Endothelial cell of umbilical vein (primary cell): Measurements from ENCODE around the gene BMAL2. TPM values are rescaled to one million over a fixed set of nuclear protein-coding genes. Genes with fewer than 3 reads are reported as not detected.

Source experiments
- BruUV-seq: library from RNA; stranded (reverse); fragments of 400-500 nt; replicated peaks from 2 replicates; lab custom pipeline; 2021; lab: Mats Ljungman, UMichigan
- CTCF ChIA-PET: fragments of 300-600, 350-600 bp; sonication (Branson Sonifier 250); formaldehyde crosslinking; loops from one replicate; lab custom pipeline; 2021; ENCODE audit warnings: antibody characterized with exemption, inconsistent platforms; lab: Charles Lee
- POLR2A ChIA-PET: fragments of 300-600, 350-600 bp; sonication (Branson Sonifier 250); formaldehyde crosslinking; loops from one replicate; lab custom pipeline; 2021; ENCODE audit warnings: antibody characterized with exemption, inconsistent platforms; lab: Charles Lee
- DNase-seq: peaks from one replicate; pipeline ENCODE4 v3.0.0-alpha.2; 2011; ENCODE audit warnings: low read depth, low spot score
- FAIRE-seq: peaks from 2 replicates; lab custom pipeline; 2011; peaks lifted over from hg19 to GRCh38; lab: Jason Lieb, UNC
- H2AFZ ChIP-seq: 2 replicates; pipeline ENCODE4 v1.6.0; 2012; ENCODE audit warnings: low read depth, low read length, control low read depth, inconsistent platforms
- H3K27ac ChIP-seq: 2 replicates; pipeline ENCODE4 v1.5.1; 2011; ENCODE audit warnings: low read depth, mild to moderate bottlenecking, control low read depth, low read length, moderate library complexity; ENCODE audit not compliant: insufficient read depth
- H3K27me3 ChIP-seq, 2 experiments: 2 replicates each; pipeline versions ENCODE4 v1.6.0 to v1.6.1; 2011; ENCODE audit warnings: low read length in 2 of 2, mixed read lengths in 1 of 2; ENCODE audit not compliant: control insufficient read depth in 2 of 2, insufficient read depth in 2 of 2
- H3K36me3 ChIP-seq, 2 experiments: 2 replicates in 1 of 2; 3 replicates in 1 of 2; pipeline ENCODE4 v1.5.1; 2011; ENCODE audit warnings: low read length in 2 of 2, mild to moderate bottlenecking in 1 of 2, moderate library complexity in 1 of 2; ENCODE audit not compliant: control insufficient read depth in 2 of 2, insufficient read depth in 2 of 2; ENCODE audit errors: extremely low read depth in 1 of 2
- H3K4me1 ChIP-seq: 3 replicates; pipeline ENCODE4 v1.5.1; 2011; ENCODE audit warnings: mild to moderate bottlenecking, low read length; ENCODE audit not compliant: control insufficient read depth, insufficient read depth; ENCODE audit errors: extremely low read depth
- H3K4me2 ChIP-seq: 2 replicates; pipeline ENCODE4 v1.6.1; 2011; ENCODE audit warnings: low read length, control low read depth, mixed read lengths; ENCODE audit not compliant: insufficient read depth
- H3K4me3 ChIP-seq, 3 experiments: fragments of 200-600 bp in 1 of 3; sonication (generic), shearing (Covaris generic) in 1 of 3; replicated peaks in 1 of 3; 2 replicates each; pipeline ENCODE4 v1.5.1; 2011 to 2016; ENCODE audit warnings: control low read depth in 3 of 3, low read length in 3 of 3, mild to moderate bottlenecking in 2 of 3, inconsistent platforms in 1 of 3, low read depth in 1 of 3, moderate library complexity in 1 of 3; ENCODE audit not compliant: insufficient read depth in 1 of 3
- H3K79me2 ChIP-seq: 2 replicates; pipeline ENCODE4 v1.6.0; 2012; ENCODE audit warnings: low read length, inconsistent platforms; ENCODE audit not compliant: control insufficient read depth, insufficient read depth
- H3K9ac ChIP-seq: replicated peaks from 2 replicates; pipeline ENCODE3; 2011; ENCODE audit warnings: low read length, control low read depth; ENCODE audit not compliant: insufficient read depth; ENCODE audit errors: extremely low read depth
- H3K9me1 ChIP-seq: replicated peaks from 3 replicates; pipeline ENCODE4 v1.6.0; 2011; ENCODE audit warnings: mild to moderate bottlenecking, low read length; ENCODE audit not compliant: control insufficient read depth, insufficient read depth; ENCODE audit errors: extremely low read depth
- H3K9me3 ChIP-seq: replicated peaks from 2 replicates; pipeline ENCODE4 v1.5.1; 2012; ENCODE audit warnings: low read length, inconsistent platforms; ENCODE audit not compliant: control insufficient read depth, insufficient read depth
- H4K20me1 ChIP-seq: replicated peaks from 2 replicates; pipeline ENCODE3; 2011; ENCODE audit warnings: mild to moderate bottlenecking, low read length; ENCODE audit not compliant: control insufficient read depth, insufficient read depth; ENCODE audit errors: extremely low read depth
- EZH2 ChIP-seq: IDR thresholded peaks from 2 replicates; pipeline ENCODE4 v1.6.1; 2012; ENCODE audit warnings: borderline replicate concordance, low read depth, mild to moderate bottlenecking, moderate library complexity, low read length, inconsistent platforms; ENCODE audit not compliant: severe bottlenecking
- FOS ChIP-seq: IDR thresholded peaks from 2 replicates; pipeline ENCODE4 v1.6.1; 2011; ENCODE audit warnings: mild to moderate bottlenecking, low read length, moderate library complexity, borderline replicate concordance; ENCODE audit not compliant: insufficient read depth
- POLR2AphosphoS5 ChIP-seq: IDR thresholded peaks from 2 replicates; pipeline ENCODE4 v1.6.1; 2012; ENCODE audit warnings: low read depth, mild to moderate bottlenecking, control low read depth, low read length, moderate library complexity; ENCODE audit not compliant: insufficient read depth
- dilution Hi-C: fragments of 300-500 bp; cut with MboI; formaldehyde crosslinking; loops from one replicate; pipeline ENCODE4 v1.15.0; 2019; ENCODE audit warnings: low sequenced_read_pairs; ENCODE audit not compliant: extremely low pct_ligation_motif_present
- intact Hi-C: fragments of 100-400 bp; cut with micrococcal nuclease; formaldehyde crosslinking; loops from one replicate; pipeline ENCODE4 v1.10.0; 2022
- polyA plus RNA-seq, 4 experiments: library from polyadenylated mRNA; depleted of rRNA in 3 of 4; stranded (reverse) in 3 of 4; unstranded in 1 of 4; fragments of >200 nt; gene quantifications; 2 replicates each; pipeline versions ENCODE4 v1.2.1 to v1.2.3, GENCODE V29; 2011 to 2012; ENCODE audit warnings: missing spikeins in 1 of 4
- total RNA-seq: library from RNA; stranded (reverse); gene quantifications from 2 replicates; pipeline ENCODE4 v1.2.3, GENCODE V29; 2021

The BMAL2 gene
- total and polyA plus RNA-seq, 2 donors (not counting 3 experiments of a cell fraction or from before 2014, with no cell fraction given) = 5.9 to 33.3 TPM

- H3K9me1 ChIP-seq = no peaks in the 10 kb centered on the region
- peaks cover under 1% of the 10 kb centered on the region for H3K4me1 ChIP-seq
- intact Hi-C loops (loop anchor here (10.0 kb wide), 1 partner anchor 455 kb away; no protein-coding TSS in a partner anchor), dilution Hi-C loops (no loop called here)
- no peaks in the 10 kb centered on the region for H4K20me1 ChIP-seq
- no peak overlapping the region for H3K4me2 ChIP-seq
- no peaks in the 10 kb centered on the region for H3K27me3 ChIP-seq
- ChIA-PET POLR2A (no interaction called here), CTCF (interaction anchor here (1.6 to 2.0 kb wide), 2 partner anchors 40 to 294 kb away, joined by 3 to 7 read pairs; no protein-coding TSS in a partner anchor)
- no peak overlapping the region for H2AFZ ChIP-seq
- no peak overlapping the region for H3K9ac ChIP-seq
- H3K27ac ChIP-seq = no peak overlapping the region
- no peaks in the 10 kb centered on the region for H3K79me2 ChIP-seq
- DNase-seq = no peak
- BruUV-seq = no TSS peak
- peaks cover 4 to 8% of the 10 kb centered on the region in 2 experiments for H3K36me3 ChIP-seq
- H3K4me3 ChIP-seq = no peak overlapping the region
- TF ChIP-seq EZH2 = no peak
- no peak for TF ChIP-seq POLR2AphosphoS5
- TF ChIP-seq FOS = no peak
- no peak for FAIRE-seq
- no peaks in the 10 kb centered on the region for H3K9me3 ChIP-seq
Observed at GRCh38 chr12:27309995-27310315, 22.7 kb upstream of the BMAL2 start.

GRCh38 chr12:27316947-27317346 lies 15.7 kb upstream of the BMAL2 start:
- Histone ChIP-seq H3K27me3 (no peaks in the 10 kb centered on the region), H3K27ac (no peak overlapping the region), H3K9me3 (no peaks in the 10 kb centered on the region), H3K9me1 (no peaks in the 10 kb centered on the region), H3K4me2 (no peak overlapping the region), H3K36me3 (peaks cover 2 to 11% of the 10 kb centered on the region in 2 experiments), H3K79me2 (no peaks in the 10 kb centered on the region), H4K20me1 (no peaks in the 10 kb centered on the region), H2AFZ (no peak overlapping the region), H3K4me3 (no peak overlapping the region), H3K9ac (no peak overlapping the region), H3K4me1 (no peaks in the 10 kb centered on the region)
- no peak for FAIRE-seq
- POLR2A ChIA-PET = no interaction called here
- CTCF ChIA-PET = interaction anchor here (7.7 kb wide), 1 partner anchor 12 kb away, joined by 59 read pairs; no protein-coding TSS in a partner anchor
- intact Hi-C loops = no loop called here
- DNase-seq = no peak
- no peak for TF ChIP-seq EZH2
- no TSS peak for BruUV-seq
- dilution Hi-C loops = no loop called here
